GM12872 (cell line): ENCODE measurements around the gene MAST4.

Experiments used
- TF ChIP-seq, protein P1 (sequence below): IDR thresholded peaks from 3 replicates; pipeline ENCODE4 v1.5.1; 2011; ENCODE audit warnings: low read depth, mild to moderate bottlenecking, low read length, moderate library complexity; ENCODE audit not compliant: insufficient read depth

Gene MAST4

DNA sequence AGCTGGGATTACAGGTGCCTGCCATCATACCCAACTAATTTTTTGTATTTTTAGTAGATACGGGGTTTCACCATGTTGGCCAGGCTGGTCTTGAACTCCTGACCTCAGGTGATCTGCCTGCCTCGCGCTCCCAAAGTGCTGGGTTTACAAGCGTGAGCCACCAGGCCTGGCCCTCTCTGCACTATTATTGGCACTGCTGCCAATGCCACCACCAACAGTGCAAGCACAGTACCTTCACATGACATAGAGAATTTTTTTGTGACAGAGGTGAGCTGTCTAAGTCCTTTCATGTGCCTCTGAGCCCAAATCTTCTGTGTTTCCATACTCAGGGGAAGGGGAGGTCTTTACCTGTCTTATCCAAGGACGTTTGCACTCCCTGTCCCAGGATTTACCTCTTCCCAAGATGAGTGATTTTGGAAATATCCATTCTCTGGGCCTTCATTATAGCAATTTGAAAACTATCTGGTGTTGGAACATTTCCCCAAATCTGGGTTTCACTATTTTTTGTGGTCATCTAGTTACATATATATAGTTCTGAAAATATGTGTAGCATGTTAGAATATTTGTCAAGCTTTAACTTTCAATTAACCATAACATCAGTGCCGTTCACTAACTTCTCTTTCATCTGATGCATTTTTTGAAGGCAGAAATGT is 605.8 kb downstream of the MAST4 start:
- TF ChIP-seq, protein P1, sequence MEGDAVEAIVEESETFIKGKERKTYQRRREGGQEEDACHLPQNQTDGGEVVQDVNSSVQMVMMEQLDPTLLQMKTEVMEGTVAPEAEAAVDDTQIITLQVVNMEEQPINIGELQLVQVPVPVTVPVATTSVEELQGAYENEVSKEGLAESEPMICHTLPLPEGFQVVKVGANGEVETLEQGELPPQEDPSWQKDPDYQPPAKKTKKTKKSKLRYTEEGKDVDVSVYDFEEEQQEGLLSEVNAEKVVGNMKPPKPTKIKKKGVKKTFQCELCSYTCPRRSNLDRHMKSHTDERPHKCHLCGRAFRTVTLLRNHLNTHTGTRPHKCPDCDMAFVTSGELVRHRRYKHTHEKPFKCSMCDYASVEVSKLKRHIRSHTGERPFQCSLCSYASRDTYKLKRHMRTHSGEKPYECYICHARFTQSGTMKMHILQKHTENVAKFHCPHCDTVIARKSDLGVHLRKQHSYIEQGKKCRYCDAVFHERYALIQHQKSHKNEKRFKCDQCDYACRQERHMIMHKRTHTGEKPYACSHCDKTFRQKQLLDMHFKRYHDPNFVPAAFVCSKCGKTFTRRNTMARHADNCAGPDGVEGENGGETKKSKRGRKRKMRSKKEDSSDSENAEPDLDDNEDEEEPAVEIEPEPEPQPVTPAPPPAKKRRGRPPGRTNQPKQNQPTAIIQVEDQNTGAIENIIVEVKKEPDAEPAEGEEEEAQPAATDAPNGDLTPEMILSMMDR, result no peak

DNA sequence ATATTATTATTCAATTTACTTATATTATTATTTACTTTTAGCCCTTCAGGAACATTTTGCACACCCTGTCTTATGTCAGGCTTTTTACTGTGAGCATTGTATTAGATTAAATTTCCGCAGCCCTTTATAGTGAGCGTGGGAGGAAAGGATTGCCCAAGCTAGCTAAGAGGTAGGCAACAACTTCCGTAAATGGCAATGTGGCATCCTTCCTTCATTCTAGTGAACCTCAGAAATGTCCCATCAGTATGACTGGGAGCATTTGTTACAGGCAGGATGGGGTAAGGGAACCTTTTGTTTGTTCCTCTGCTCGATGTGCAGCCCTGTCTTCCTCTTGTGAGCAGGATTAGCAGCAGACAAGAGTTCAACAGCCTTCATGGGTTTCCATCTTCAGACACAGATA is 606.6 kb downstream of the MAST4 start:
- TF ChIP-seq, protein P1, result no peak

DNA sequence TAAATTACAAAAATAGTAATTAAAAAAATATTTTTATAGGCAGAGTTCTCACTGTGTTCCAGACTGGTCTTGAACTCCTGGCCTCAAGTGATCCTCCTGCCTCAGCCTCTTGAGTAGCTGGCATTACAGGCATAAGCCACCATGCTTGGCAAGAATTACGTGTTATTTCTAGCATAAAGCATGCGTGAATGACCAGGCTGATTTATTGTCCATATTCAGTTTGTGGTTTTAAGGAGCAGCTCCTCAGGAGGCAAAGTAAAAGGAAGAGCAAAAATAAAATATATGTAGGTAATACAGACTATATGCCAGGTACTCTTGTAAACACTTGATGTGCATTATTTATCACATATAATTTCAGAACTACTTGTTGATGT is 607.5 kb downstream of the MAST4 start:
- TF ChIP-seq, protein P1, result no peak

DNA sequence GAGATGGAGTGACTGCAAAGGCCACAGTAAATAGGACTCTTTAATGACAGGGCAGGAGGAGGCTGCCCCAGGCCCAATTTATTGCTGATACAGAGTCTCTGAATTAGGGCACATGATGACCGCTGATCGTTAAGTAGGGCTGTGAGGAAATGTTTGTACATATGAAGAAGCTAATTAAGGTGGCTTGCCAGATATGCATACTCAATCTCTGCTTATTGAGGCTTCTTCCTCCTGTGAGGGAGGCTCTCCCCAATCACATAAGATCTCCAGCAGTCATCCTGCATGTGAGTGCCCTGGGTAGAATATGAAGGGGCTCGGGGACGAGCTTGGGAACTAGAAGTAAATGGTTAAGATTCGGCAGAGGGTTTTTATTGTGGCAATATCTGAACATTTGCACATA is 608.6 kb downstream of the MAST4 start:
- TF ChIP-seq, protein P1, result no peak

DNA sequence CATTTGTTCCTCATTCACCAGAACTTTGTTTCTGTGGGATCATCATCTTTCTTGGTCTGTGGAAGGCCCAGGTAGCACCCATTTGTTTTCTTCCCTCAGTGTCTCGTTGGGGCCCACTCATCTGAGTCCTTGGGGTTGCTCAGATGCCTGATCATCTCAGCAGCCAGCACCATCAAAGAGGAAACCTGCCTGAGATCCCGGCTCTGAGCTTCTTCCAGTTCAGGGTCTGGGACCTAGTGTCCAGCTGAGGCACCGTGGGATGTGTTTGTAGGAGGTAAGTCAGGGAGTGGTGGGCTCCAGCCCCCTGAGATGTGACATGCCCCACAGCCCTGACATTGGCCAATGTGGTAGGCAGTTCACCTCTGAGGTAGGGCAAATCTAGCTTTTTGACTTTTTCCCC is 609.8 kb downstream of the MAST4 start:
- TF ChIP-seq, protein P1, result no peak

DNA sequence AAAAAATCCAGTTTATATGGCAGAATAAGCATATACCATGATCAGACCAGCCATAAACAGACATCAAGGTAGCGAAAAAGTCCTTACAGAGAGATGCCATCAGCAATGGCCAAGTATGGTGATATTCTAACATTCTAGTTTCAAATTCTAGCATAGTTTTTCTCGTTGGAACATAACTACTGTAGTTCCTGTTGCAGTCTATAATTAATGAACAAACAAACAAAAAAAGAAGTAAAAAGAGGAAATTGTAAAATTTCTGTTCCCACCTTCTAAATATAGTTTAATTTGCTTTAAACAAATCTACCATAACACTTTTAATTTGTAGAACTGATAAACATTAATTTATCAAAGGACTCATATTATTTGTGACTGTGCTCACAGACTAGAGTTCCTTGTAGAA is 610.3 kb downstream of the MAST4 start:
- TF ChIP-seq, protein P1, result no peak

DNA sequence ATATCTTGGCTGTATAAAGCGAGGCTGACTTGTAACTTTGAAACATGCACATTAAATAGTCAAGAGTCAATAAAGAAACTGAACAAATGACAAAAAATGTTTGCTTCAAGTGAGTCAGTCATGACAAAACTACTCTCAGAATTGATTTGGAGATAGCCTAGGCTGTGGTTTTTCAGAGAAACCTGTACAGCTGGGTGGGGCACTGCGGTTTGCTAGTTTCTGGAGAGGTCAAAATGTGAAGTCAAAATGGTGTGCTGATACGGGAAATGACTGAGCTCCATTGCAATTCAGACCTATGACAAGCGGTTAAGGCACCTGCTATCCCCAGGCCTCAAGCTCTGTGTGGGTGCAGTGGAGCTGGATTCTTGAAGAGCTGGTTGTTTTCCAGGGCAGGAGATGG is 610.7 kb downstream of the MAST4 start:
- TF ChIP-seq, protein P1, result no peak
